H9 (cell line): Measurements from ENCODE around the gene MED28. TPM values are rescaled to one million over a fixed set of nuclear protein-coding genes. Genes with fewer than 3 reads are reported as not detected.

Experiments used
- DNase-seq: peaks from one replicate; pipeline ENCODE4 v3.0.0-alpha.2; 2017
- H2AFZ ChIP-seq: one replicate; pipeline ENCODE4 v1.6.1; 2013; ENCODE audit warnings: mild to moderate bottlenecking, low read length, control low read depth, moderate library complexity
- H2AK5ac ChIP-seq: 2 replicates; pipeline ENCODE4 v1.6.1; 2013; ENCODE audit warnings: low read length, control low read depth, mixed read lengths; ENCODE audit not compliant: insufficient read length
- H2BK120ac ChIP-seq: one replicate; pipeline ENCODE4 v1.6.1; 2013; ENCODE audit warnings: low read depth, mild to moderate bottlenecking, low read length, control low read depth, inconsistent platforms; ENCODE audit not compliant: poor library complexity, severe bottlenecking
- H2BK12ac ChIP-seq: 2 replicates; pipeline ENCODE4 v1.6.1; 2013; ENCODE audit warnings: low read length, control low read depth, mixed read lengths, low read depth; ENCODE audit not compliant: insufficient read length
- H2BK15ac ChIP-seq: 2 replicates; pipeline ENCODE4 v1.6.1; 2013; ENCODE audit warnings: low read depth, low read length, control low read depth
- H2BK20ac ChIP-seq: one replicate; pipeline ENCODE4 v1.6.1; 2013; ENCODE audit warnings: low read depth, mild to moderate bottlenecking, low read length, control low read depth, inconsistent platforms; ENCODE audit not compliant: poor library complexity, severe bottlenecking
- H2BK5ac ChIP-seq: 2 replicates; pipeline ENCODE4 v1.6.1; 2013; ENCODE audit warnings: low read length, control low read depth, mixed read lengths; ENCODE audit not compliant: insufficient read length
- H3K14ac ChIP-seq: 2 replicates; pipeline ENCODE4 v1.6.1; 2013; ENCODE audit warnings: low read length, control low read depth; ENCODE audit not compliant: insufficient read depth
- H3K18ac ChIP-seq: 2 replicates; pipeline ENCODE4 v1.6.1; 2013; ENCODE audit warnings: low read depth, mild to moderate bottlenecking, mixed read lengths, low read length, control low read depth; ENCODE audit not compliant: insufficient read length
- H3K23ac ChIP-seq: 2 replicates; pipeline ENCODE4 v1.6.1; 2013; ENCODE audit warnings: low read length, control low read depth, mixed read lengths, low read depth; ENCODE audit not compliant: insufficient read length
- H3K23me2 ChIP-seq: 2 replicates; pipeline ENCODE4 v1.6.1; 2013; ENCODE audit warnings: low read depth, mild to moderate bottlenecking, mixed read lengths, low read length, control low read depth; ENCODE audit not compliant: insufficient read length, poor library complexity, severe bottlenecking
- H3K27ac ChIP-seq: 2 replicates; pipeline ENCODE4 v1.5.1; 2013; ENCODE audit warnings: low read length, control low read depth, mixed read lengths, low read depth; ENCODE audit not compliant: insufficient read length
- H3K27me3 ChIP-seq: 2 replicates; pipeline ENCODE4 v1.6.1; 2013; ENCODE audit warnings: low read length, control low read depth, inconsistent platforms; ENCODE audit not compliant: insufficient read depth
- H3K4ac ChIP-seq: 2 replicates; pipeline ENCODE4 v1.6.1; 2013; ENCODE audit warnings: low read depth, mild to moderate bottlenecking, control low read depth, inconsistent platforms, low read length, moderate library complexity
- H3K4me1 ChIP-seq: 2 replicates; pipeline ENCODE4 v1.6.1; 2013; ENCODE audit warnings: low read length, control low read depth, inconsistent platforms; ENCODE audit not compliant: insufficient read depth
- H3K4me2 ChIP-seq: 2 replicates; pipeline ENCODE4 v1.6.1; 2013; ENCODE audit warnings: low read length, control low read depth, mixed read lengths; ENCODE audit not compliant: insufficient read length, insufficient read depth
- H3K56ac ChIP-seq: 2 replicates; pipeline ENCODE4 v1.6.1; 2013; ENCODE audit warnings: low read depth, mild to moderate bottlenecking, mixed read lengths, low read length, control low read depth; ENCODE audit not compliant: insufficient read length
- H3K79me1 ChIP-seq: 2 replicates; pipeline ENCODE4 v1.6.1; 2013; ENCODE audit warnings: low read depth, mild to moderate bottlenecking, moderate library complexity, low read length, control low read depth, inconsistent platforms; ENCODE audit not compliant: insufficient read depth, poor library complexity, severe bottlenecking
- H3K79me2 ChIP-seq: 2 replicates; pipeline ENCODE4 v1.6.1; 2013; ENCODE audit warnings: low read length, control low read depth, inconsistent platforms; ENCODE audit not compliant: insufficient read depth
- H3K9ac ChIP-seq: 2 replicates; pipeline ENCODE4 v1.6.1; 2013; ENCODE audit warnings: low read length, control low read depth, mixed read lengths; ENCODE audit not compliant: insufficient read length; ENCODE audit errors: extremely low read depth
- H3K9me3 ChIP-seq: one replicate; pipeline ENCODE4 v1.6.1; 2013; ENCODE audit warnings: low read depth, low read length, inconsistent platforms; ENCODE audit not compliant: control insufficient read depth
- H3T11ph ChIP-seq: one replicate; pipeline ENCODE4 v1.6.1; 2013; ENCODE audit warnings: mild to moderate bottlenecking, low read length, control low read depth, inconsistent platforms
- H4K20me1 ChIP-seq: one replicate; pipeline ENCODE4 v1.6.1; 2013; ENCODE audit not compliant: control insufficient read depth, insufficient read length, insufficient read depth
- H4K5ac ChIP-seq: 2 replicates; pipeline ENCODE4 v1.6.1; 2013; ENCODE audit warnings: low read depth, mild to moderate bottlenecking, mixed read lengths, low read length, control low read depth; ENCODE audit not compliant: insufficient read length
- H4K8ac ChIP-seq: replicated peaks from 2 replicates; pipeline ENCODE4 v1.6.1; 2013; ENCODE audit warnings: low read length, control low read depth, mixed read lengths, low read depth; ENCODE audit not compliant: insufficient read length
- H4K91ac ChIP-seq: 2 replicates; pipeline ENCODE4 v1.6.1; 2013; ENCODE audit warnings: low read depth, mild to moderate bottlenecking, moderate library complexity, mixed read lengths, low read length, control low read depth; ENCODE audit not compliant: insufficient read length
- H3K27ac Mint-ChIP-seq, 3 experiments: 2 replicates in 2 of 3; 3 replicates in 1 of 3; pipeline ENCODE4 v1.8.0; 2020 to 2021; ENCODE audit warnings: mixed read lengths in 3 of 3, mild to moderate bottlenecking in 1 of 3, moderate library complexity in 1 of 3
- H3K27me3 Mint-ChIP-seq: 2 replicates; pipeline ENCODE4 v1.8.0; 2021; ENCODE audit warnings: low read depth, mild to moderate bottlenecking, moderate library complexity, mixed read lengths
- H3K36me3 Mint-ChIP-seq, 3 experiments: 2 replicates in 2 of 3; 3 replicates in 1 of 3; pipeline ENCODE4 v1.8.0; 2020 to 2021; ENCODE audit warnings: low read depth in 3 of 3, mixed read lengths in 3 of 3; ENCODE audit not compliant: insufficient read depth in 1 of 3
- H3K4me1 Mint-ChIP-seq, 2 experiments: 2 replicates each; pipeline ENCODE4 v1.8.0; 2020; ENCODE audit warnings: mixed read lengths in 2 of 2
- H3K4me3 Mint-ChIP-seq, 2 experiments: 2 replicates in 1 of 2; 3 replicates in 1 of 2; pipeline ENCODE4 v1.8.0; 2020 to 2021; ENCODE audit warnings: mild to moderate bottlenecking in 2 of 2, mixed read lengths in 2 of 2, moderate library complexity in 1 of 2
- H3K9me3 Mint-ChIP-seq, 2 experiments: 2 replicates in 1 of 2; 3 replicates in 1 of 2; pipeline ENCODE4 v1.8.0; 2020; ENCODE audit warnings: mild to moderate bottlenecking in 2 of 2, mixed read lengths in 2 of 2, moderate library complexity in 1 of 2
- WGBS: extraction: QIAGEN DNeasy Blood & Tissue Kit; methylation state at CpG from one replicate; pipeline ENCODE4 v1.1.7; 2013; ENCODE audit warnings: missing lambda C conversion rate, low lambda C conversion rate, mixed read lengths; ENCODE audit not compliant: insufficient read length; ENCODE audit errors: extremely low coverage; 5-methylcytosine and 5-hydroxymethylcytosine counted together
- long read RNA-seq: library from polyadenylated mRNA; unstranded; transcript quantifications from one replicate; pipeline ENCODE4 v2.0.0, GENCODE V29; 2020
- total RNA-seq: library from RNA; stranded (reverse); gene quantifications from 2 replicates; pipeline ENCODE4 v1.2.1, GENCODE V29; 2021
- TF ChIP-seq, protein P1 (sequence below): fragments of 200-600 bp; sonication (generic); conservative IDR thresholded peaks from 3 replicates; pipeline ENCODE4 v1.8.0; 2021; ENCODE audit warnings: antibody characterized with exemption, mild to moderate bottlenecking

The MED28 gene, protein sequence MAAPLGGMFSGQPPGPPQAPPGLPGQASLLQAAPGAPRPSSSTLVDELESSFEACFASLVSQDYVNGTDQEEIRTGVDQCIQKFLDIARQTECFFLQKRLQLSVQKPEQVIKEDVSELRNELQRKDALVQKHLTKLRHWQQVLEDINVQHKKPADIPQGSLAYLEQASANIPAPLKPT
- total RNA-seq, result 90.4 and 93.3 TPM in 2 replicates
- long read RNA-seq, full-length matches to known transcripts, result 456 of 484 reads
- long read RNA-seq, partial matches to known transcripts, result 8 of 484 reads
- long read RNA-seq, other reads (novel, unspliced or antisense), result 20 of 484 reads

DNA sequence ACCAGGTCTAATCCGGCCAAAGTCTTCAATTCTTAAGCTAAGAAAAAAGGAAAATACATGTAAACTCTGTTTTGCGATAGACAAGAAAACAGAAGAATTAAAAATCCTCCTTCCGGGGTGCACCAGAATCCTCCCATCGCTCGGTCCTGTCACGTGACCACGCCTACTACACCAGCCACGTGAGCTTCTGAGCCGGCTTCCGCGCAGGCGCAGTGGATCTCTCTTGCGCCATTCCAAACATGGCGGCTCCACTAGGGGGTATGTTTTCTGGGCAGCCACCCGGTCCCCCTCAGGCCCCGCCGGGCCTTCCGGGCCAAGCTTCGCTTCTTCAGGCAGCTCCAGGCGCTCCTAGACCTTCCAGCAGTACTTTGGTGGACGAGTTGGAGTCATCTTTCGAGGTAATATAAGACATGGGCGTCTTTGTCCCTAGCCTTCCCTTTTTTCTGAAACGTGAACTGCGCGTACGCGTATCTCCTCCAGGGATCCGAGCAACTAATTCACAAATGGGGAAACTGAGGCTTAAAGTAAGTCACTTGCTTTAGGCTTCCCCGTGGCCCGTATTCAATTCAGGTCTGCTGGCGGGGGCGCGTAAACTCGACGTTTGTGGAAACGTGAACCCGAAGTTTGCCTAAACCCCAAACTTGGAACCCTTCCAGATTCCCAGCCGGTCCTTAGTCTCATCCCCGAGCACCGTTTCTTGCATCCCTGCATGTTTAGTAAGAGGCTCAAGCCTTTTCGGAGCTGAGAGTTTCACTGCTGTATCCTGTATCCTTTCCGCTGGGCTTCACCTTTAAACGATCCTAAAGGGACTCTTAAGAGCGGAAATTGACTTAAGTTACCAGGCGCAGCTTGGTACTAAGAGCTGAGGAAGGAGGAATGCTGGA is at the start of gene MED28:
Gene MED28, plus strand, starts transcription at position 226 of the 884 bp plus-strand sequence. Its CDS starts 14 bp downstream, at position 240.
- H3K27ac ChIP-seq, result no peak within 1 kb of the TSS
- peak within 1 kb of the TSS; percentile 23; the same call in 1 of the 2 replicates for H3K4ac ChIP-seq
- peaks cover 13 to 29% (median 21%) of the 10 kb centered on the region in 3 experiments for H3K36me3 Mint-ChIP-seq
- peaks cover 11 to 25% of the 10 kb centered on the region in 2 experiments for H3K4me1 Mint-ChIP-seq
- H2AK5ac ChIP-seq, result no peak within 1 kb of the TSS
- peak within 1 kb of the TSS; percentile 99 for H3K9ac ChIP-seq
- no peak within 1 kb of the TSS for H2BK12ac ChIP-seq
- H3K9me3 Mint-ChIP-seq, result no peaks in the 10 kb centered on the region
- peak within 1 kb of the TSS; percentile 96 for H3K14ac ChIP-seq
- H3K18ac ChIP-seq, result peak within 1 kb of the TSS; percentile 88
- H3K27me3 ChIP-seq, result no peaks in the 10 kb centered on the region
- H3K4me3 Mint-ChIP-seq, result peak within 1 kb of the TSS; percentile 93 to 94
- no peak within 1 kb of the TSS for H2BK15ac ChIP-seq
- peak within 1 kb of the TSS; percentile 88 for H3K4me2 ChIP-seq
- TF ChIP-seq, protein P1, sequence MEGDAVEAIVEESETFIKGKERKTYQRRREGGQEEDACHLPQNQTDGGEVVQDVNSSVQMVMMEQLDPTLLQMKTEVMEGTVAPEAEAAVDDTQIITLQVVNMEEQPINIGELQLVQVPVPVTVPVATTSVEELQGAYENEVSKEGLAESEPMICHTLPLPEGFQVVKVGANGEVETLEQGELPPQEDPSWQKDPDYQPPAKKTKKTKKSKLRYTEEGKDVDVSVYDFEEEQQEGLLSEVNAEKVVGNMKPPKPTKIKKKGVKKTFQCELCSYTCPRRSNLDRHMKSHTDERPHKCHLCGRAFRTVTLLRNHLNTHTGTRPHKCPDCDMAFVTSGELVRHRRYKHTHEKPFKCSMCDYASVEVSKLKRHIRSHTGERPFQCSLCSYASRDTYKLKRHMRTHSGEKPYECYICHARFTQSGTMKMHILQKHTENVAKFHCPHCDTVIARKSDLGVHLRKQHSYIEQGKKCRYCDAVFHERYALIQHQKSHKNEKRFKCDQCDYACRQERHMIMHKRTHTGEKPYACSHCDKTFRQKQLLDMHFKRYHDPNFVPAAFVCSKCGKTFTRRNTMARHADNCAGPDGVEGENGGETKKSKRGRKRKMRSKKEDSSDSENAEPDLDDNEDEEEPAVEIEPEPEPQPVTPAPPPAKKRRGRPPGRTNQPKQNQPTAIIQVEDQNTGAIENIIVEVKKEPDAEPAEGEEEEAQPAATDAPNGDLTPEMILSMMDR, result peak; percentile 22; the same call in 1 of the 3 replicates
- peak; percentile 94 for DNase-seq
- no peaks in the 10 kb centered on the region for H3K27me3 Mint-ChIP-seq
- peaks cover 12% of the 10 kb centered on the region for H3K79me1 ChIP-seq
- H3K23ac ChIP-seq, result no peak within 1 kb of the TSS
- H2BK20ac ChIP-seq, result no peak within 1 kb of the TSS
- H2BK120ac ChIP-seq, result no peak within 1 kb of the TSS
- no CpG with 5 or more reads among the region's 46 CpGs for WGBS
- H3K23me2 ChIP-seq, result peaks cover 7% of the 10 kb centered on the region
- no peaks in the 10 kb centered on the region for H3K4me1 ChIP-seq
- peaks cover 30% of the 10 kb centered on the region for H3K79me2 ChIP-seq
- no peak within 1 kb of the TSS for H3K56ac ChIP-seq
- H3T11ph ChIP-seq, result no peak within 1 kb of the TSS
- peak within 1 kb of the TSS; percentile 70 for H4K8ac ChIP-seq
- H4K5ac ChIP-seq, result peak within 1 kb of the TSS; percentile 87
- H4K91ac ChIP-seq, result no peak within 1 kb of the TSS
- peak within 1 kb of the TSS; percentile 94 for H2BK5ac ChIP-seq
- peak within 1 kb of the TSS; percentile 97 to 99 (median 99) for H3K27ac Mint-ChIP-seq
- no peaks in the 10 kb centered on the region for H4K20me1 ChIP-seq
- peak within 1 kb of the TSS; percentile 81 for H2AFZ ChIP-seq
- H3K9me3 ChIP-seq, result no peaks in the 10 kb centered on the region
